Gastrocnemius medialis (tissue), 4 donors: ENCODE measurements around the gene NRL.

Experiments used
- POLR2A ChIP-seq, 2 donors: fragments of 450-650 bp; IDR thresholded peaks; one replicate each; pipeline ENCODE4 v1.6.1; 2017; ENCODE audit warnings: antibody characterized with exemption in 2 of 2, mild to moderate bottlenecking in 2 of 2, moderate library complexity in 2 of 2
- TF ChIP-seq, protein P1 (sequence below), 5 experiments: fragments of 450-650 bp in 3 of 5; fragments of 200-600 bp in 2 of 5; sonication (generic) in 2 of 5; IDR thresholded peaks in 4 of 5; conservative IDR thresholded peaks in 1 of 5; 1 replicate in 4 of 5; 2 replicates in 1 of 5; pipeline ENCODE4 v1.5.1; 2016 to 2019; ENCODE audit warnings: antibody characterized with exemption in 5 of 5, mild to moderate bottlenecking in 3 of 5, moderate library complexity in 3 of 5

DNA sequence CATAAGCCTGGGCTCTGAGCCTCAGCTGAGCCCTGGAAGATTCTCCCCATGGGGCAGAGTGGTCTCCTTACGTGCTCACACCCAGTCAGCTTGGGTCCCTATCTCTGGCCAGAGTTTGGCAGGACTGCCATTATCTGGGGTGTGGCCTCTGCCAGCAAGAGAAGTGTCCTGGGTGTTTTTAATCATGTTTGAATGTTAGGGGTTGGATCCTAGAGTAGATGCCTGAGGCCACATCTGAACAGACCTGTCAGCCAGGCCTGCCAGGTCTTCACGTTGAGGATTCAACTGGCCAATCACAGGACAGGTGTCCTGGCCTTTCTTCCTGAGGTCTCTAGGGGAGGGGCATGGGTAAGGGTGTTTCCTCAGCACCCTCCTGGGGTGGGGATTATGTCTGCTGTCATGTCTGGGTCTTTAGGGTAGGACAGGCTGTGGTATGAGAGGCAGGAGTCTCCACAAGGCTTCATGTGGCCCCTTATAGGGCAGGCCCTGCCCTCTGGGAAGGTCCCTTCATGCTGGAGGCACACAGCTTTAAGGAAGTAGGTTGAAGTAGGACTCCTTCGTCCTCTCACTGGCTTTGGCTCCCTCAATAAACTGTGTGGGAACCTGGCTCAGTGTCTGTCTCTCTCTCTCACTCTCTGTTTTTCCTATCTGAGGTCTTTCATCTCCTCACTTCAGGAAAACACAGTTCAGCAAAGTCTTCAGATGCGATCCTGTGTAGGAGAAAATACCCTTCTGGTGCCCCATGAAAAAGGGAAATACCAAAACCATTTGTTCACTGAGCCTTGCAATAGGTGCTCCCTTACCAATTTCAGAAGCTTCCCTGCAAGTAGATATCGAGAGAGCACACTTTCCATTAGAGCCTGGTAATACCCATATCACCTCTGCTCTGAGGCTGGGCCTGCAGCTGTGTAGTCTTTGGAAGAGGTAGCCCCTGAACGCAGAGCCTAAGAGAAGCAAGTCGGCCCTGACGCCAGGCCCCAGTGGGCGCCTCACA lies 9.0 kb upstream of the NRL start:
- TF ChIP-seq, protein P1, sequence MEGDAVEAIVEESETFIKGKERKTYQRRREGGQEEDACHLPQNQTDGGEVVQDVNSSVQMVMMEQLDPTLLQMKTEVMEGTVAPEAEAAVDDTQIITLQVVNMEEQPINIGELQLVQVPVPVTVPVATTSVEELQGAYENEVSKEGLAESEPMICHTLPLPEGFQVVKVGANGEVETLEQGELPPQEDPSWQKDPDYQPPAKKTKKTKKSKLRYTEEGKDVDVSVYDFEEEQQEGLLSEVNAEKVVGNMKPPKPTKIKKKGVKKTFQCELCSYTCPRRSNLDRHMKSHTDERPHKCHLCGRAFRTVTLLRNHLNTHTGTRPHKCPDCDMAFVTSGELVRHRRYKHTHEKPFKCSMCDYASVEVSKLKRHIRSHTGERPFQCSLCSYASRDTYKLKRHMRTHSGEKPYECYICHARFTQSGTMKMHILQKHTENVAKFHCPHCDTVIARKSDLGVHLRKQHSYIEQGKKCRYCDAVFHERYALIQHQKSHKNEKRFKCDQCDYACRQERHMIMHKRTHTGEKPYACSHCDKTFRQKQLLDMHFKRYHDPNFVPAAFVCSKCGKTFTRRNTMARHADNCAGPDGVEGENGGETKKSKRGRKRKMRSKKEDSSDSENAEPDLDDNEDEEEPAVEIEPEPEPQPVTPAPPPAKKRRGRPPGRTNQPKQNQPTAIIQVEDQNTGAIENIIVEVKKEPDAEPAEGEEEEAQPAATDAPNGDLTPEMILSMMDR (IDR thresholded peaks at IDR 0.05 in 4 of 5, conservative IDR thresholded peaks at IDR 0.05 in 1 of 5) = no peak
- TF ChIP-seq POLR2A (IDR thresholded peaks at IDR 0.05) = no peak
